Gastrocnemius medialis (tissue), 4 donors: ENCODE measurements around the gene MSL2. TPM values are rescaled to one million over a fixed set of nuclear protein-coding genes. Genes with fewer than 3 reads are reported as not detected.
A peak's percentile ranks its signal among the peaks of the same experiment; 100 is the strongest.

Experiments
- ATAC-seq, 2 donors: fragments of 150-250 bp; one replicate each; pipeline ENCODE4 v1.9.1; 2016
- DNase-seq, 2 donors: peaks; one replicate each; pipeline ENCODE4 v3.0.0-alpha.2; 2019
- H3K27ac ChIP-seq, 4 donors: fragments of 200-600 bp; sonication (generic); 1 replicate in 1 of 4; 2 replicates in 3 of 4; pipeline ENCODE4 v1.5.1; 2016 to 2018; ENCODE audit warnings: mild to moderate bottlenecking in 2 of 4, moderate library complexity in 1 of 4
- H3K27me3 ChIP-seq, 3 donors: fragments of 200-600 bp; sonication (generic) in 2 of 3; 1 replicate in 1 of 3; 2 replicates in 2 of 3; pipeline versions ENCODE4 v1.5.1 to v1.6.0; 2016 to 2019; ENCODE audit warnings: mild to moderate bottlenecking in 1 of 3, moderate library complexity in 1 of 3
- H3K36me3 ChIP-seq, 2 donors: fragments of 200-600 bp; sonication (generic) in 1 of 2; one replicate each; pipeline ENCODE4 v1.5.1; 2017 to 2018
- H3K4me1 ChIP-seq, 2 donors: fragments of 200-600 bp; sonication (generic) in 1 of 2; one replicate each; pipeline ENCODE4 v1.5.1; 2016 to 2017; ENCODE audit warnings: mild to moderate bottlenecking in 2 of 2
- H3K4me3 ChIP-seq, 4 donors: fragments of 200-600 bp; sonication (generic) in 3 of 4; 1 replicate in 1 of 4; 2 replicates in 3 of 4; pipeline ENCODE4 v1.5.1; 2016 to 2019; ENCODE audit warnings: mild to moderate bottlenecking in 2 of 4
- H3K9me3 ChIP-seq, 3 donors: fragments of 200-600 bp; sonication (generic) in 2 of 3; 1 replicate in 1 of 3; 2 replicates in 2 of 3; pipeline ENCODE4 v1.5.1; 2016 to 2019
- CTCF ChIP-seq, 5 experiments: fragments of 450-650 bp in 3 of 5; fragments of 200-600 bp in 2 of 5; sonication (generic) in 2 of 5; IDR thresholded peaks in 4 of 5; conservative IDR thresholded peaks in 1 of 5; 1 replicate in 4 of 5; 2 replicates in 1 of 5; pipeline ENCODE4 v1.5.1; 2016 to 2019; ENCODE audit warnings: antibody characterized with exemption in 5 of 5, mild to moderate bottlenecking in 3 of 5, moderate library complexity in 3 of 5
- POLR2A ChIP-seq, 2 donors: fragments of 450-650 bp; IDR thresholded peaks; one replicate each; pipeline ENCODE4 v1.6.1; 2017; ENCODE audit warnings: antibody characterized with exemption in 2 of 2, mild to moderate bottlenecking in 2 of 2, moderate library complexity in 2 of 2
- in situ Hi-C, 4 donors: fragments of 200-750 bp; cut with MboI; loops; one replicate each; pipeline versions ENCODE4 v1.15.0 to v1.8.0; 2017; ENCODE audit warnings: low sequenced_read_pairs in 4 of 4
- intact Hi-C: fragments of 100-400 bp; cut with DNase I; formaldehyde crosslinking; loops from one replicate; pipeline ENCODE4 v1.15.1; 2023; ENCODE audit warnings: low total_unique reads
- total RNA-seq, 4 donors: library from RNA; depleted of rRNA; stranded (reverse); fragments of >200 nt; gene quantifications; one replicate each; pipeline versions ENCODE4 v1.1.0 to v1.2.3, GENCODE V29; 2016

MSL2 gene
- total RNA-seq, 4 donors from 2014 or later: 18.2 to 34.7 (median 23.6) TPM

GRCh38 chr3:136152963-136153362 is 43.2 kb downstream of the MSL2 start:
- DNase-seq (no peak), ATAC-seq (no peak)
- TF ChIP-seq POLR2A (IDR thresholded peaks at IDR 0.05): no peak
- TF ChIP-seq CTCF (IDR thresholded peaks at IDR 0.05 in 4 of 5, conservative IDR thresholded peaks at IDR 0.05 in 1 of 5): no peak
- intact Hi-C loops (no loop called here), in situ Hi-C loops (no loop called here)
- no peak overlapping the region for H3K27ac ChIP-seq
- no peak overlapping the region for H3K4me3 ChIP-seq
- no peaks in the 10 kb centered on the region for H3K9me3 ChIP-seq
- peaks cover 0 to 7% of the 10 kb centered on the region in 2 donors for H3K36me3 ChIP-seq
- no peaks in the 10 kb centered on the region for H3K27me3 ChIP-seq
- H3K4me1 ChIP-seq: peaks cover 8 to 36% of the 10 kb centered on the region in 2 donors

- intact Hi-C loops (no loop called here), in situ Hi-C loops (no loop called here)
- Histone ChIP-seq H3K4me3 (no peak overlapping the region), H3K27me3 (no peaks in the 10 kb centered on the region), H3K36me3 (peaks cover 0 to 7% of the 10 kb centered on the region in 2 donors), H3K27ac (no peak overlapping the region), H3K9me3 (no peaks in the 10 kb centered on the region), H3K4me1 (peaks cover 8 to 36% of the 10 kb centered on the region in 2 donors)
- TF ChIP-seq CTCF (IDR thresholded peaks at IDR 0.05 in 4 of 5, conservative IDR thresholded peaks at IDR 0.05 in 1 of 5) (no peak), POLR2A (IDR thresholded peaks at IDR 0.05) (no peak)
- ATAC-seq (no peak), DNase-seq (no peak)
These were observed 43.8 kb downstream of the MSL2 start for GRCh38 chr3:136152176-136152843.

- no peak for ATAC-seq
- in situ Hi-C loops (no loop called here), intact Hi-C loops (no loop called here)
- no peak for DNase-seq
- Histone ChIP-seq H3K36me3 (peaks cover 0 to 7% of the 10 kb centered on the region in 2 donors), H3K4me3 (no peak overlapping the region), H3K4me1 (peaks cover 8 to 30% of the 10 kb centered on the region in 2 donors), H3K9me3 (no peaks in the 10 kb centered on the region), H3K27ac (peak overlapping the region in 1 of 4 donors; percentile 35), H3K27me3 (no peaks in the 10 kb centered on the region)
- TF ChIP-seq POLR2A (IDR thresholded peaks at IDR 0.05) (no peak), CTCF (IDR thresholded peaks at IDR 0.05 in 4 of 5, conservative IDR thresholded peaks at IDR 0.05 in 1 of 5) (no peak)
These were observed 44.9 kb downstream of the MSL2 start for GRCh38 chr3:136151219-136151618.

- peak overlapping the region in 2 of 4 donors; percentile 6 to 23 for H3K27ac ChIP-seq
- in situ Hi-C loops: no loop called here
- intact Hi-C loops: no loop called here
- no peak for TF ChIP-seq CTCF (IDR thresholded peaks at IDR 0.05 in 4 of 5, conservative IDR thresholded peaks at IDR 0.05 in 1 of 5)
- no peak for TF ChIP-seq POLR2A (IDR thresholded peaks at IDR 0.05)
- no peaks in the 10 kb centered on the region for H3K9me3 ChIP-seq
- H3K4me1 ChIP-seq: peaks cover 8 to 28% of the 10 kb centered on the region in 2 donors
- H3K4me3 ChIP-seq: no peak overlapping the region
- ATAC-seq: no peak
- H3K36me3 ChIP-seq: peaks cover 0 to 7% of the 10 kb centered on the region in 2 donors
- no peaks in the 10 kb centered on the region for H3K27me3 ChIP-seq
- no peak for DNase-seq
These were observed 46.5 kb downstream of the MSL2 start for GRCh38 chr3:136149667-136150066.
